ENCODE measurements around the gene JPH4.

DNA sequence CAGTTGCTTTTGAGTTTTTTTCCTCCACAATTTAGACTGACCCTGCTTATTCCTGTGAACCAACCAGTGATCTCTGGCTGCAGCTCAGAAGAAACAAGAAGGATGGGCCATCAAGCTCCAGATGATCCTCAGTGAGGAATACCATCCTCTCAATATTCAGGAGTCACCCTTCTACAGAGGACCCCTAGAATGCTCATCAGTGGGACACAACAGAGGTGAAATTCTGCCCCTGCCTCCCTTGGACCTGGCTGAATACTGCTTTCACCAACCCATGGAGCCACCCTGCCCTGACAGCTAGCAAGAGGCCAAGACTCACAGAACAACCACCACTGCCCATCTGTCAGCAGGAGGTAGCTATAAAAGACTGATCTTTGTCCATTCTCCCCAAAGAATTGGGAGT is 48.4 kb upstream of the JPH4 start:
- TF ChIP-seq, protein P1, sequence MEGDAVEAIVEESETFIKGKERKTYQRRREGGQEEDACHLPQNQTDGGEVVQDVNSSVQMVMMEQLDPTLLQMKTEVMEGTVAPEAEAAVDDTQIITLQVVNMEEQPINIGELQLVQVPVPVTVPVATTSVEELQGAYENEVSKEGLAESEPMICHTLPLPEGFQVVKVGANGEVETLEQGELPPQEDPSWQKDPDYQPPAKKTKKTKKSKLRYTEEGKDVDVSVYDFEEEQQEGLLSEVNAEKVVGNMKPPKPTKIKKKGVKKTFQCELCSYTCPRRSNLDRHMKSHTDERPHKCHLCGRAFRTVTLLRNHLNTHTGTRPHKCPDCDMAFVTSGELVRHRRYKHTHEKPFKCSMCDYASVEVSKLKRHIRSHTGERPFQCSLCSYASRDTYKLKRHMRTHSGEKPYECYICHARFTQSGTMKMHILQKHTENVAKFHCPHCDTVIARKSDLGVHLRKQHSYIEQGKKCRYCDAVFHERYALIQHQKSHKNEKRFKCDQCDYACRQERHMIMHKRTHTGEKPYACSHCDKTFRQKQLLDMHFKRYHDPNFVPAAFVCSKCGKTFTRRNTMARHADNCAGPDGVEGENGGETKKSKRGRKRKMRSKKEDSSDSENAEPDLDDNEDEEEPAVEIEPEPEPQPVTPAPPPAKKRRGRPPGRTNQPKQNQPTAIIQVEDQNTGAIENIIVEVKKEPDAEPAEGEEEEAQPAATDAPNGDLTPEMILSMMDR (IDR thresholded peaks at IDR 0.05; ENCODE audit: low read depth, low read length, poor library complexity, severe bottlenecking) = no peak
- TF ChIP-seq EZH2phosphoT487 (IDR thresholded peaks at IDR 0.05; ENCODE audit: borderline replicate concordance, low read length) = no peak
